ENCODE data around the gene ETV3. TPM values are rescaled to one million over a fixed set of nuclear protein-coding genes. Genes with fewer than 3 reads are reported as not detected.

Gene ETV3
- total and polyA plus RNA-seq, 7 donors: 5.5 to 22.7 (median 16.3) TPM

- Histone ChIP-seq H3K36me3 (ENCODE audit: insufficient read depth in 1 of 2, low read depth in 1 of 2) (no peaks in the 10 kb centered on the region), H3K9me3 (no peaks in the 10 kb centered on the region), H3K4me3 (peak overlapping the region; percentile 22), H3K4me1 (no peaks in the 10 kb centered on the region), H3K27me3 (ENCODE audit: insufficient read depth in 3 of 3, low read length in 2 of 3) (no peaks in the 10 kb centered on the region), H3K27ac (no peak overlapping the region)
- intact Hi-C loops (cut with DNase I): loop anchor here in 1 of 2 donors (10.0 kb wide), 1 partner anchor 331 kb away; no protein-coding TSS in a partner anchor
- DNase-seq: peak; percentile 70 to 80
- whole genome bisulfite sequencing, 3 donors: 13 to 16% (median 16%) methylated on average over 21 of the region's 21 CpGs
- peak; percentile 61 to 83 (median 64) for ATAC-seq
- TF ChIP-seq CTCF (IDR thresholded peaks at IDR 0.05): peak; percentile 84
Measured at GRCh38 chr1:157163273-157164127, 25.3 kb upstream of the ETV3 start.

- ATAC-seq (no peak), DNase-seq (no peak)
- intact Hi-C loops (cut with DNase I): loop anchor here in 1 of 2 donors (10.0 kb wide), 1 partner anchor 332 kb away; no protein-coding TSS in a partner anchor
- WGBS, 3 donors: 78 to 83% (median 80%) methylated on average over 4 of the region's 4 CpGs
- Histone ChIP-seq H3K27ac (no peak overlapping the region), H3K27me3 (ENCODE audit: insufficient read depth in 3 of 3, low read length in 2 of 3) (no peaks in the 10 kb centered on the region), H3K4me3 (no peak overlapping the region), H3K36me3 (ENCODE audit: insufficient read depth in 1 of 2, low read depth in 1 of 2) (no peaks in the 10 kb centered on the region), H3K9me3 (no peaks in the 10 kb centered on the region), H3K4me1 (no peaks in the 10 kb centered on the region)
- no peak for TF ChIP-seq CTCF (IDR thresholded peaks at IDR 0.05)
Measured at GRCh38 chr1:157162345-157162744, 24.1 kb upstream of the ETV3 start.

- H3K27ac ChIP-seq: no peak overlapping the region
Measured at GRCh38 chr1:157161901-157162300, 23.7 kb upstream of the ETV3 start.

GRCh38 chr1:157158967-157159366, 20.8 kb upstream of the ETV3 start:
- TF ChIP-seq CTCF (IDR thresholded peaks at IDR 0.05): no peak
- Histone ChIP-seq H3K4me1 (no peaks in the 10 kb centered on the region), H3K9me3 (no peaks in the 10 kb centered on the region), H3K27me3 (ENCODE audit: insufficient read depth in 3 of 3, low read length in 2 of 3) (no peaks in the 10 kb centered on the region), H3K36me3 (ENCODE audit: insufficient read depth in 1 of 2, low read depth in 1 of 2) (no peaks in the 10 kb centered on the region), H3K4me3 (no peak overlapping the region), H3K27ac (no peak overlapping the region)
- ATAC-seq: no peak
- DNase-seq: no peak
- intact Hi-C loops (cut with DNase I): no loop called here
- WGBS, 3 donors: 69 to 81% (median 71%) methylated on average over 4 of the region's 4 CpGs

More at GRCh38 chr1:157161901-157162300, 23.7 kb upstream of the ETV3 start:
- TF ChIP-seq CTCF (IDR thresholded peaks at IDR 0.05): no peak
- Histone ChIP-seq H3K36me3 (ENCODE audit: insufficient read depth in 1 of 2, low read depth in 1 of 2) (no peaks in the 10 kb centered on the region), H3K27me3 (ENCODE audit: insufficient read depth in 3 of 3, low read length in 2 of 3) (no peaks in the 10 kb centered on the region), H3K4me1 (no peaks in the 10 kb centered on the region), H3K4me3 (no peak overlapping the region), H3K9me3 (no peaks in the 10 kb centered on the region)
- 71 to 86% (median 83%) methylated on average over 5 of the region's 5 CpGs for WGBS, 3 donors
- intact Hi-C loops (cut with DNase I): loop anchor here in 1 of 2 donors (10.0 kb wide), 1 partner anchor 333 kb away; no protein-coding TSS in a partner anchor
- ATAC-seq (no peak), DNase-seq (no peak)
